Suprapubic skin (tissue), 4 donors: ENCODE results near the gene PJVK.

Source experiments
- CTCF ChIP-seq, 2 donors: fragments of 200-600 bp in 1 of 2; fragments of 450-650 bp in 1 of 2; sonication (generic) in 1 of 2; IDR thresholded peaks; one replicate each; pipeline ENCODE4 v1.5.1; 2016 to 2019; ENCODE audit warnings: antibody characterized with exemption in 2 of 2, mild to moderate bottlenecking in 1 of 2, moderate library complexity in 1 of 2
- EP300 ChIP-seq: sonication (generic); formaldehyde crosslinking; IDR thresholded peaks from one replicate; pipeline ENCODE4 v1.6.1; 2017; ENCODE audit warnings: antibody characterized with exemption
- POLR2A ChIP-seq, 2 donors: fragments of 450-650 bp; IDR thresholded peaks; one replicate each; pipeline ENCODE4 v1.6.1; 2017; ENCODE audit warnings: antibody characterized with exemption in 2 of 2, mild to moderate bottlenecking in 2 of 2, moderate library complexity in 2 of 2
- POLR2AphosphoS5 ChIP-seq, 3 donors: sonication (generic); formaldehyde crosslinking; IDR thresholded peaks; one replicate each; pipeline ENCODE4 v1.6.1; 2017; ENCODE audit warnings: antibody characterized with exemption in 3 of 3

DNA sequence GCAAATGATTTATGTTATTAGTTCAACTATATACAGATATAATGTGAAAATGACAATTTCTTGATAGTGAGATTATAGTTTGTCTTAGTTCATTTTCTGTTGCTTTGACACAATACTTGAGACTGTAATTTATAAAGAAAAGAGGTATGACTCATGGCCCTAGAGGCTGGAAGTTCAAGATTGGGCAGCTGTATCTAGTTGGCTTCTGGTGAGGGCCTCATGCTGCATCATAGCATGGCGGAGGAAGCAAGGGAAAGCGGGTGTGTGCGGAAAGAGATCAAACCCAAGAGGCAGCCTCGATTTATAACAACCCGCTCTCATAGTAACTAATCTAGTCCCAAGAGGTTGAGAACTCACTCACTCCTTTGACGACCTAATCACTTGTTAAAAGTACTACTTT lies 40.4 kb downstream of the PJVK start:
- TF ChIP-seq CTCF (IDR thresholded peaks at IDR 0.05): no peak
- no peak for TF ChIP-seq POLR2A (IDR thresholded peaks at IDR 0.05)
- no peak for TF ChIP-seq POLR2AphosphoS5 (IDR thresholded peaks at IDR 0.05)
- TF ChIP-seq EP300: no peak
